PC-3 (cell line): ENCODE measurements around the gene PTPN1. TPM values are rescaled to one million over a fixed set of nuclear protein-coding genes. Genes with fewer than 3 reads are reported as not detected.

Experiments
- ATAC-seq: fragments of 200-7000 bp; cut with Tn5 transposase; 2 replicates; pipeline ENCODE4 v1.9.1; 2020; ENCODE audit warnings: mild to moderate bottlenecking, moderate library complexity
- BruUV-seq: library from RNA; stranded (reverse); fragments of 400-500 nt; replicated peaks from 2 replicates; lab custom pipeline; 2021; lab: Mats Ljungman, UMichigan
- CTCF ChIA-PET: fragments of 300-600 bp; sonication (Branson Sonifier 250); formaldehyde crosslinking; loops from one replicate; lab custom pipeline; 2022; ENCODE audit warnings: antibody characterized with exemption; lab: Charles Lee
- POLR2A ChIA-PET: fragments of 300-600 bp; sonication (Branson Sonifier 250); formaldehyde crosslinking; loops from one replicate; lab custom pipeline; 2022; ENCODE audit warnings: antibody characterized with exemption; ENCODE audit not compliant: unreplicated experiment; lab: Charles Lee
- DNase-seq: peaks from one replicate; pipeline ENCODE4 v3.0.0-alpha.2; 2015
- H2AFZ ChIP-seq: fragments of 300-600 bp; sonication (generic); 2 replicates; pipeline ENCODE4 v1.6.0; 2016; ENCODE audit warnings: antibody characterized with exemption, low read length
- H3F3A ChIP-seq: fragments of 300-600 bp; sonication (generic); one replicate; pipeline ENCODE4 v1.6.0; 2017; ENCODE audit warnings: antibody characterized with exemption, low read length, control low read depth, mild to moderate bottlenecking; ENCODE audit not compliant: unreplicated experiment
- H3K27ac ChIP-seq: fragments of 300-600 bp; sonication (generic); 2 replicates; pipeline ENCODE4 v1.5.1; 2016; ENCODE audit warnings: mild to moderate bottlenecking, low read length
- H3K27me3 ChIP-seq: fragments of 300-600 bp; sonication (generic); 2 replicates; pipeline ENCODE4 v1.6.1; 2016; ENCODE audit warnings: low read length, mixed read lengths
- H3K36me3 ChIP-seq: fragments of 300-600 bp; sonication (generic); 2 replicates; pipeline ENCODE4 v1.6.1; 2016; ENCODE audit warnings: low read depth, mixed run types, low read length, mixed read lengths
- H3K4me1 ChIP-seq: fragments of 300-600 bp; sonication (generic); 2 replicates; pipeline ENCODE4 v1.5.1; 2016; ENCODE audit warnings: low read length; ENCODE audit not compliant: insufficient read depth
- H3K4me2 ChIP-seq: fragments of 300-600 bp; sonication (generic); 2 replicates; pipeline ENCODE4 v1.6.0; 2016; ENCODE audit warnings: low read length
- H3K4me3 ChIP-seq: fragments of 300-600 bp; sonication (generic); 2 replicates; pipeline ENCODE4 v1.5.1; 2016; ENCODE audit warnings: mild to moderate bottlenecking, low read length, mixed read lengths
- H3K79me2 ChIP-seq: fragments of 300-600 bp; sonication (generic); 2 replicates; pipeline ENCODE4 v1.6.1; 2017; ENCODE audit warnings: low read length, mixed read lengths
- H3K9ac ChIP-seq: fragments of 300-600 bp; sonication (generic); 2 replicates; pipeline ENCODE4 v1.6.0; 2016; ENCODE audit warnings: mild to moderate bottlenecking, low read length
- H3K9me2 ChIP-seq: fragments of 300-600 bp; sonication (generic); replicated peaks from 2 replicates; pipeline ENCODE4 v1.6.1; 2016; ENCODE audit warnings: mixed run types, low read length, mixed read lengths
- H3K9me3 ChIP-seq: fragments of 300-600 bp; sonication (generic); 2 replicates; pipeline ENCODE4 v1.6.1; 2016; ENCODE audit warnings: low read length, mixed read lengths
- H4K20me1 ChIP-seq: fragments of 300-600 bp; sonication (generic); 2 replicates; pipeline ENCODE4 v1.6.1; 2016; ENCODE audit warnings: low read length, mixed read lengths
- EZH2 ChIP-seq: fragments of 300-600 bp; sonication (generic); IDR thresholded peaks from one replicate; pipeline ENCODE4 v1.6.1; 2017; ENCODE audit warnings: antibody characterized with exemption, mild to moderate bottlenecking, low read length; ENCODE audit not compliant: unreplicated experiment
- EZH2phosphoT487 ChIP-seq: fragments of 300-600 bp; sonication (generic); IDR thresholded peaks from 2 replicates; pipeline ENCODE4 v1.6.1; 2018; ENCODE audit warnings: mild to moderate bottlenecking, antibody characterized with exemption, low read length, borderline replicate concordance
- intact Hi-C: fragments of 100-400 bp; cut with micrococcal nuclease; formaldehyde crosslinking; loops from 2 replicates; pipeline ENCODE4 v1.9.0; 2023
- total RNA-seq: library from RNA; depleted of rRNA; stranded (reverse); fragments of >200 nt; gene quantifications from 2 replicates; pipeline ENCODE4 v1.2.3, GENCODE V29; 2014
- TF ChIP-seq, protein P1 (sequence below): fragments of 300-600 bp; sonication (generic); conservative IDR thresholded peaks from 2 replicates; pipeline ENCODE4 v1.5.1; 2017; ENCODE audit warnings: antibody characterized with exemption, low read depth, mild to moderate bottlenecking, low read length

The PTPN1 gene
- total RNA-seq, 1 experiment from 2014 or later = 47.7 TPM

DNA sequence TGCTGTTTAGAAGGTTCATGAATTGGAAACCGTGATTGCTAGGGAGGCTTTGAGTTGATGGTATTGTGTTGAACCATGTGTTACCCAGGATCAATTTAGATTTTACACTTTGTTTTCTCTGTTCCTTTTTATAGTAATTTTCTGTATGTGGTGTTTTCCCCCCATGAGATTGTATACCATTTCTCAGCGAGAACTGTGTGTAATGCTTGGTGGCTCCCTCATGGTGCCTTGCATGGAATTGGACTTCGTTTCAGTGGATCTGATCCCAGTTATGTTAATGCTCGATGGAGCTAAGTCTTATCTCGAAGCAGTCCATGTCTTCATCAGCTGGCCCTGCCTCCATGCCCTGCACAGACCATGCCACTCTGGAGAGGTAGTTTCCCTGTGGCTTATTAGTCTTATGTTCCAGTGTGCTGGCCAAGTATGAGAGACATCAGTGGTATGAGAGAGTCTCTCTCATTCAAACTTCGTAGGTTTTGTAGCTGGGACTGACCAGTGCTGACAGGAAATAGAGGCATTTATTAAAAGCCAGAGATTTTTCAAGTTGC, 18.7 kb downstream of the PTPN1 start:
- H3F3A ChIP-seq = no peaks in the 10 kb centered on the region
- no peak overlapping the region for H3K4me2 ChIP-seq
- CTCF ChIA-PET = no interaction called here
- H3K9me2 ChIP-seq = no peaks in the 10 kb centered on the region
- DNase-seq = no peak
- POLR2A ChIA-PET = no interaction called here
- TF ChIP-seq EZH2phosphoT487 (no peak), EZH2 (no peak)
- TF ChIP-seq, protein P1, sequence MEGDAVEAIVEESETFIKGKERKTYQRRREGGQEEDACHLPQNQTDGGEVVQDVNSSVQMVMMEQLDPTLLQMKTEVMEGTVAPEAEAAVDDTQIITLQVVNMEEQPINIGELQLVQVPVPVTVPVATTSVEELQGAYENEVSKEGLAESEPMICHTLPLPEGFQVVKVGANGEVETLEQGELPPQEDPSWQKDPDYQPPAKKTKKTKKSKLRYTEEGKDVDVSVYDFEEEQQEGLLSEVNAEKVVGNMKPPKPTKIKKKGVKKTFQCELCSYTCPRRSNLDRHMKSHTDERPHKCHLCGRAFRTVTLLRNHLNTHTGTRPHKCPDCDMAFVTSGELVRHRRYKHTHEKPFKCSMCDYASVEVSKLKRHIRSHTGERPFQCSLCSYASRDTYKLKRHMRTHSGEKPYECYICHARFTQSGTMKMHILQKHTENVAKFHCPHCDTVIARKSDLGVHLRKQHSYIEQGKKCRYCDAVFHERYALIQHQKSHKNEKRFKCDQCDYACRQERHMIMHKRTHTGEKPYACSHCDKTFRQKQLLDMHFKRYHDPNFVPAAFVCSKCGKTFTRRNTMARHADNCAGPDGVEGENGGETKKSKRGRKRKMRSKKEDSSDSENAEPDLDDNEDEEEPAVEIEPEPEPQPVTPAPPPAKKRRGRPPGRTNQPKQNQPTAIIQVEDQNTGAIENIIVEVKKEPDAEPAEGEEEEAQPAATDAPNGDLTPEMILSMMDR = no peak
- H3K9ac ChIP-seq = no peak overlapping the region
- peaks cover 16% of the 10 kb centered on the region; the same call in 1 of the 2 replicates for H3K4me1 ChIP-seq
- H3K36me3 ChIP-seq = no peaks in the 10 kb centered on the region
- no peak overlapping the region for H3K4me3 ChIP-seq
- H2AFZ ChIP-seq = no peak overlapping the region
- H3K27ac ChIP-seq = no peak overlapping the region
- intact Hi-C loops = no loop called here
- H3K9me3 ChIP-seq = no peaks in the 10 kb centered on the region
- BruUV-seq = no TSS peak
- H3K79me2 ChIP-seq = peaks cover 94% of the 10 kb centered on the region
- H3K27me3 ChIP-seq = no peaks in the 10 kb centered on the region
- no peak; the same call in 1 of the 2 replicates for ATAC-seq
- peaks cover 15% of the 10 kb centered on the region; the same call in 1 of the 2 replicates for H4K20me1 ChIP-seq

DNA sequence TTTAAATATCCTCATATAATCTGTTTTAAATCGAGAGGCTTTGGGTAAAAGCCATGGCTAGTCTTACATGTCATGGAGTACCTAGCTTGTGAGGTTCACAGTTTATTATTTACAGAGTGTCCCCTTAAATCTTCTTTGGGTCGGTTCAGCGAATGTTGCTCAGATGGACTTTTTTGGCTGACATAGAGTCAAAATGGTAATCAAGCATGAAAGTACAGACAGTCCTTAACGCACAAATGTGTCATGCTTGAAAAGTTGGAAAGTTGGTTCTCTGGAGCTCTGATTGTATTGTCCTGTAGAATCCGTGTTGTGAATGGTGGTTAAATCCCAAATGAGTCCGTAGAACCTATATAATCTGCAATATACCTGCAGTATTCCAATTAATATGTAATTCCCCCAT, 22.0 kb downstream of the PTPN1 start:
- peaks cover 11% of the 10 kb centered on the region; the same call in 1 of the 2 replicates for H4K20me1 ChIP-seq
- CTCF ChIA-PET = no interaction called here
- POLR2A ChIA-PET = no interaction called here
- no peak overlapping the region for H3K4me2 ChIP-seq
- no peak overlapping the region for H3K4me3 ChIP-seq
- H3K36me3 ChIP-seq = no peaks in the 10 kb centered on the region
- H3K27ac ChIP-seq = no peak overlapping the region
- no peaks in the 10 kb centered on the region for H3K9me3 ChIP-seq
- no peak overlapping the region for H2AFZ ChIP-seq
- intact Hi-C loops = no loop called here
- TF ChIP-seq, protein P1 = no peak
- TF ChIP-seq EZH2 (no peak), EZH2phosphoT487 (no peak)
- BruUV-seq = no TSS peak
- peaks cover 11% of the 10 kb centered on the region; the same call in 1 of the 2 replicates for H3K4me1 ChIP-seq
- H3K9ac ChIP-seq = no peak overlapping the region
- ATAC-seq (no peak), DNase-seq (no peak)
- no peaks in the 10 kb centered on the region for H3K9me2 ChIP-seq
- peaks cover 95% of the 10 kb centered on the region for H3K79me2 ChIP-seq
- no peaks in the 10 kb centered on the region for H3F3A ChIP-seq
- no peaks in the 10 kb centered on the region for H3K27me3 ChIP-seq

DNA sequence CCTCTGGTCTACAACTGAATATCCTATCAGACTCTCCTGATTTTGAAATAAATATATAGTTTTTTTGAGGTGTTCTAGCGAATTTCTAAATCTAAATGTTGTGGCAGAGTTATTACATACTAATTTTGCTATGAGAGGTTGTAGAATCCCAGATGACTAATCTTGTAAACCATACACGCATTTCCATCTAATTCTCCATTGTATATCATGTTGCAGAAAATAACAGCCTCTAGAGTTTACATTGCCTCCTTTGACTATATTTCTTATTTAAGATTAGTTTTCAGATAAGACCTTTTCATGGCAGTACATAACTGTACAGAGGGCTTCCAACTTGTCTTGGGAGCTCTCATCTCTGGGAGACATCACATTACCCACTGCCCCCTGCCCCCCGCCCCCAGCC, 22.9 kb downstream of the PTPN1 start:
- no peak overlapping the region for H3K9ac ChIP-seq

More for the DNA sequence above, 22.9 kb downstream of the PTPN1 start:
- Histone ChIP-seq H4K20me1 (peaks cover 11% of the 10 kb centered on the region; the same call in 1 of the 2 replicates), H3K36me3 (no peaks in the 10 kb centered on the region), H3K9me2 (no peaks in the 10 kb centered on the region), H3F3A (no peaks in the 10 kb centered on the region), H3K4me3 (no peak overlapping the region), H3K27ac (0 out of 2 replicates have a peak overlapping the region, but pooled peaks have one; percentile 1), H2AFZ (no peak overlapping the region), H3K4me1 (peaks cover 11% of the 10 kb centered on the region; the same call in 1 of the 2 replicates), H3K79me2 (peaks cover 95% of the 10 kb centered on the region), H3K4me2 (no peak overlapping the region), H3K9me3 (no peaks in the 10 kb centered on the region), H3K27me3 (no peaks in the 10 kb centered on the region)
- POLR2A ChIA-PET = no interaction called here
- intact Hi-C loops = no loop called here
- no TSS peak for BruUV-seq
- DNase-seq = peak; percentile 56
- CTCF ChIA-PET = interaction anchor here (0.7 kb wide), 1 partner anchor 598 kb away, joined by 5 read pairs; no protein-coding TSS in a partner anchor
- ATAC-seq = peak; percentile 91
- no peak for TF ChIP-seq EZH2phosphoT487
